ENCODE results near the gene CHN2.

DNA sequence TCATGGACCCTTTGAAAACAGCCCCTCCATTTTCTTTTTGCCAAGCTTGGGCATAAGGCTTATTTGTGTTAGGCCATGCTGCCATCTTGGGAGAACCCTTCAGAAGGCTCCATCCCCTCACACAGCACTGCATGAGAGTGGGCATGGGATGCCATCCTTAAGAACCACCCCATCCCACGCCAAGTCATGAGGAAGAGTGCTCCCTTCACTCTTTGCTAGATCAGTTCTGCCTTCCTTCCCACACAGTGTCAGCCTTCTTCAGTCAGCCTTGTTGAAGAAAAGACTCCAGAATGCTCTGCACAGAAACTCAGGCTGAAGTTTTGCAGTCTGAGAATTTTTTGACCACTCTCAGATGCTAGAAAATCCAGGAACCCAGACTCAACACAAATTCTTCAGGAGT lies 15.5 kb upstream of the CHN2 start:
- no peak for TF ChIP-seq EP300 (IDR thresholded peaks at IDR 0.05)
- TF ChIP-seq, protein P1, sequence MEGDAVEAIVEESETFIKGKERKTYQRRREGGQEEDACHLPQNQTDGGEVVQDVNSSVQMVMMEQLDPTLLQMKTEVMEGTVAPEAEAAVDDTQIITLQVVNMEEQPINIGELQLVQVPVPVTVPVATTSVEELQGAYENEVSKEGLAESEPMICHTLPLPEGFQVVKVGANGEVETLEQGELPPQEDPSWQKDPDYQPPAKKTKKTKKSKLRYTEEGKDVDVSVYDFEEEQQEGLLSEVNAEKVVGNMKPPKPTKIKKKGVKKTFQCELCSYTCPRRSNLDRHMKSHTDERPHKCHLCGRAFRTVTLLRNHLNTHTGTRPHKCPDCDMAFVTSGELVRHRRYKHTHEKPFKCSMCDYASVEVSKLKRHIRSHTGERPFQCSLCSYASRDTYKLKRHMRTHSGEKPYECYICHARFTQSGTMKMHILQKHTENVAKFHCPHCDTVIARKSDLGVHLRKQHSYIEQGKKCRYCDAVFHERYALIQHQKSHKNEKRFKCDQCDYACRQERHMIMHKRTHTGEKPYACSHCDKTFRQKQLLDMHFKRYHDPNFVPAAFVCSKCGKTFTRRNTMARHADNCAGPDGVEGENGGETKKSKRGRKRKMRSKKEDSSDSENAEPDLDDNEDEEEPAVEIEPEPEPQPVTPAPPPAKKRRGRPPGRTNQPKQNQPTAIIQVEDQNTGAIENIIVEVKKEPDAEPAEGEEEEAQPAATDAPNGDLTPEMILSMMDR (IDR thresholded peaks at IDR 0.05) = no peak

Data from upper lobe of left lung (tissue), 4 donors.